ENCODE measurements around the gene CAPN11.

- TF ChIP-seq HOXC10 (CRISPR knock-in tag; IDR thresholded peaks at IDR 0.05) (no peak), KLF10 (tag by site-specific recombination; IDR thresholded peaks at IDR 0.05) (no peak)
- TF ChIP-seq, protein P1, sequence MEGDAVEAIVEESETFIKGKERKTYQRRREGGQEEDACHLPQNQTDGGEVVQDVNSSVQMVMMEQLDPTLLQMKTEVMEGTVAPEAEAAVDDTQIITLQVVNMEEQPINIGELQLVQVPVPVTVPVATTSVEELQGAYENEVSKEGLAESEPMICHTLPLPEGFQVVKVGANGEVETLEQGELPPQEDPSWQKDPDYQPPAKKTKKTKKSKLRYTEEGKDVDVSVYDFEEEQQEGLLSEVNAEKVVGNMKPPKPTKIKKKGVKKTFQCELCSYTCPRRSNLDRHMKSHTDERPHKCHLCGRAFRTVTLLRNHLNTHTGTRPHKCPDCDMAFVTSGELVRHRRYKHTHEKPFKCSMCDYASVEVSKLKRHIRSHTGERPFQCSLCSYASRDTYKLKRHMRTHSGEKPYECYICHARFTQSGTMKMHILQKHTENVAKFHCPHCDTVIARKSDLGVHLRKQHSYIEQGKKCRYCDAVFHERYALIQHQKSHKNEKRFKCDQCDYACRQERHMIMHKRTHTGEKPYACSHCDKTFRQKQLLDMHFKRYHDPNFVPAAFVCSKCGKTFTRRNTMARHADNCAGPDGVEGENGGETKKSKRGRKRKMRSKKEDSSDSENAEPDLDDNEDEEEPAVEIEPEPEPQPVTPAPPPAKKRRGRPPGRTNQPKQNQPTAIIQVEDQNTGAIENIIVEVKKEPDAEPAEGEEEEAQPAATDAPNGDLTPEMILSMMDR (tag by site-specific recombination; IDR thresholded peaks at IDR 0.05) = no peak
Measured at GRCh38 chr6:44133981-44134711, 24.5 kb upstream of the CAPN11 start.

All from HEK293 (cell line).